Activated CD8-positive, alpha-beta T cell treated with anti-CD3 and anti-CD28 coated beads, Interleukin-2, amount 10 ng/mL, durations not matched to agents 7 days and 5 days (primary cell): ENCODE data around the gene MTG2. TPM values are rescaled to one million over a fixed set of nuclear protein-coding genes. Genes with fewer than 3 reads are reported as not detected.
A peak's percentile ranks its signal among the peaks of the same experiment; 100 is the strongest.

Experiments used
- ATAC-seq: fragments of 150-1000 bp; cut with Tn5 transposase; one replicate; pipeline ENCODE4 v1.10.0; 2021; ENCODE audit warnings: moderate library complexity
- CTCF ChIA-PET: fragments of 350-600 bp; sonication (Branson Sonifier 250); formaldehyde crosslinking; loops from one replicate; lab custom pipeline; 2021; ENCODE audit warnings: antibody characterized with exemption; lab: Charles Lee
- POLR2A ChIA-PET: fragments of 350-600 bp; sonication (Branson Sonifier 250); formaldehyde crosslinking; loops from one replicate; lab custom pipeline; 2021; ENCODE audit warnings: antibody characterized with exemption; lab: Charles Lee
- DNase-seq: peaks from one replicate; pipeline ENCODE4 v3.0.0-alpha.2; 2020
- H3K27ac Mint-ChIP-seq: one replicate; pipeline ENCODE4 v1.8.0; 2021; ENCODE audit warnings: mild to moderate bottlenecking, mixed read lengths
- H3K27me3 Mint-ChIP-seq: one replicate; pipeline ENCODE4 v1.8.0; 2021; ENCODE audit warnings: low read depth, mixed read lengths
- H3K36me3 Mint-ChIP-seq: one replicate; pipeline ENCODE4 v1.8.0; 2021; ENCODE audit warnings: low read depth, mixed read lengths
- H3K4me1 Mint-ChIP-seq: one replicate; pipeline ENCODE4 v1.8.0; 2021; ENCODE audit warnings: low read depth, mixed read lengths
- H3K4me3 Mint-ChIP-seq: one replicate; pipeline ENCODE4 v1.8.0; 2021; ENCODE audit warnings: mild to moderate bottlenecking, mixed read lengths
- H3K9me3 Mint-ChIP-seq: one replicate; pipeline ENCODE4 v1.8.0; 2022; ENCODE audit warnings: mixed read lengths; ENCODE audit not compliant: insufficient read depth
- total RNA-seq, 2 experiments: library from RNA; stranded (reverse); gene quantifications; one replicate each; pipeline ENCODE4 v1.2.3, GENCODE V29; 2021

MTG2 gene
- 10 to 100 TPM; 31.7 to 34.4 TPM for total RNA-seq

- ChIA-PET CTCF (no interaction called here), POLR2A (interaction anchor here (0.6 to 2.2 kb wide), 3 partner anchors 16 to 142 kb away, joined by 3 to 7 read pairs (median 3); partner anchors contain the start of genes PSMA7 and SS18L1)
- H3K4me3 Mint-ChIP-seq = peak within 1 kb of the TSS; percentile 90
- ATAC-seq (peak; percentile 98), DNase-seq (peak; percentile 96)
- H3K36me3 Mint-ChIP-seq = peaks cover 20% of the 10 kb centered on the region
- no peaks in the 10 kb centered on the region for H3K27me3 Mint-ChIP-seq
- peak within 1 kb of the TSS; percentile 97 for H3K27ac Mint-ChIP-seq
- no peaks in the 10 kb centered on the region for H3K9me3 Mint-ChIP-seq
- H3K4me1 Mint-ChIP-seq = peaks cover 30% of the 10 kb centered on the region
Observed at GRCh38 chr20:62182469-62183425, at the start of gene MTG2. Gene MTG2 (plus strand): TSS chr20:62183028. CDS start chr20:62193421, 10,393 bp downstream.

GRCh38 chr20:62133051-62133845, 49.6 kb upstream of the MTG2 start:
- no peak for ATAC-seq
- ChIA-PET POLR2A (interaction anchor here (0.6 to 1.4 kb wide), 3 partner anchors 8 to 34 kb away, joined by 3 to 5 read pairs (median 4); partner anchors contain the start of genes PSMA7 and SS18L1), CTCF (interaction anchor here (1.0 to 1.4 kb wide), 2 partner anchors 12 to 122 kb away, joined by 6 read pairs; partner anchors contain the start of gene LSM14B)
- Mint-ChIP-seq H3K4me1 (peaks cover 33% of the 10 kb centered on the region), H3K27ac (peak overlapping the region; percentile 39), H3K9me3 (no peaks in the 10 kb centered on the region), H3K36me3 (peaks cover 84% of the 10 kb centered on the region), H3K27me3 (no peaks in the 10 kb centered on the region), H3K4me3 (no peak overlapping the region)
- DNase-seq = no peak

DNA sequence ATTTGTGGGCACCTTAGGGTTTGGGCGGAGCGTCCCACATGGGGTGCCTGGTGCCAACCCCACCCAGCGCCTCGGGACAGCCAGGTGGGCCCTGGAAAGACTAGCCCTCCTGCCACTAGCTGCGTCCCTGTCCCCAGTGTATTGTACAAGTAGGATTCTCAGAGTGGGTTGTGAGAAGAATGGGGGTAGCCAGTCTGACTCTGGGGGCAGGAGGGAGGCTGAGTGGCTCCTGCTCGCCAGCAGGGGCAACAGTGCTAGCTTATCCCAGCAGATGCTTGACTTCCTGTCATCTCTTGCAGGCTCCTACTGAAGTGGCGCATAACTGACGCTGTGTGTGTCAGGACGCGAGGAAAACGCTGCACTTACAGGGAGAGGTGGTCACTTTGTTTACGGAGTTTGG, 49.0 kb upstream of the MTG2 start:
- DNase-seq (no peak), ATAC-seq (peak; percentile 22)
- no peaks in the 10 kb centered on the region for H3K27me3 Mint-ChIP-seq
- H3K9me3 Mint-ChIP-seq = no peaks in the 10 kb centered on the region
- H3K4me3 Mint-ChIP-seq = no peak overlapping the region
- H3K36me3 Mint-ChIP-seq = peaks cover 82% of the 10 kb centered on the region
- POLR2A ChIA-PET = interaction anchor here (0.6 to 1.4 kb wide), 3 partner anchors 9 to 99 kb away, joined by 3 to 4 read pairs (median 3); partner anchors contain the start of genes PSMA7 and SS18L1
- peak overlapping the region; percentile 65 for H3K27ac Mint-ChIP-seq
- H3K4me1 Mint-ChIP-seq = peaks cover 34% of the 10 kb centered on the region
- CTCF ChIA-PET = interaction anchor here (1.0 to 1.4 kb wide), 2 partner anchors 12 to 122 kb away, joined by 6 read pairs; partner anchors contain the start of gene LSM14B

DNA sequence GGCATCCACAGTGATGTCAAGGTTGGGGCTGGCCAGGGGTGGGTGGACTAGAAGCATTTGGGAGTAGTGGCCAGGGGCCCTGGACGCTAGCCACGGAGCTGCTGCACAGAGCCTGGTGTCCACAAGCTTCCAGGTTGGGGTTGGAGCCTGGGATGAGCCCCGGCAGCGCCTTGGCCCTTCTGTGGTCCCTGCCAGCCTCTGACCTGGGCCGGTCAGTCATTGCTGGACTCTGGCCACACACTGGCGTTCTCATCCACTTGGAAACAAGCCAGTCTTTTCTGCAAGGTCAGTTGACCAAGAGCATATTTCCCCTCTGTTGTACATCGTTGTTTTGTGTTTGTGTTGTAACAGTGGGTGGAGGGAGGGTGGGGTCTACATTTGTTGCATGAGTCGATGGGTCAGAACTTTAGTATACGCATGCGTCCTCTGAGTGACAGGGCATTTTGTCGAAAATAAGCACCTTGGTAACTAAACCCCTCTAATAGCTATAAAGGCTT, 48.0 kb upstream of the MTG2 start:
- no peaks in the 10 kb centered on the region for H3K27me3 Mint-ChIP-seq
- no peak overlapping the region for H3K4me3 Mint-ChIP-seq
- H3K36me3 Mint-ChIP-seq = peaks cover 85% of the 10 kb centered on the region
- ATAC-seq (no peak), DNase-seq (no peak)
- peaks cover 31% of the 10 kb centered on the region for H3K4me1 Mint-ChIP-seq
- H3K27ac Mint-ChIP-seq = no peak overlapping the region
- H3K9me3 Mint-ChIP-seq = no peaks in the 10 kb centered on the region
- POLR2A ChIA-PET = interaction anchor here (1.4 kb wide), 1 partner anchor 8 kb away, joined by 3 read pairs; the partner anchor contains the start of genes PSMA7 and SS18L1
- CTCF ChIA-PET = interaction anchor here (2.1 to 2.4 kb wide), 2 partner anchors 8 to 124 kb away, joined by 8 to 18 read pairs; no protein-coding TSS in a partner anchor

DNA sequence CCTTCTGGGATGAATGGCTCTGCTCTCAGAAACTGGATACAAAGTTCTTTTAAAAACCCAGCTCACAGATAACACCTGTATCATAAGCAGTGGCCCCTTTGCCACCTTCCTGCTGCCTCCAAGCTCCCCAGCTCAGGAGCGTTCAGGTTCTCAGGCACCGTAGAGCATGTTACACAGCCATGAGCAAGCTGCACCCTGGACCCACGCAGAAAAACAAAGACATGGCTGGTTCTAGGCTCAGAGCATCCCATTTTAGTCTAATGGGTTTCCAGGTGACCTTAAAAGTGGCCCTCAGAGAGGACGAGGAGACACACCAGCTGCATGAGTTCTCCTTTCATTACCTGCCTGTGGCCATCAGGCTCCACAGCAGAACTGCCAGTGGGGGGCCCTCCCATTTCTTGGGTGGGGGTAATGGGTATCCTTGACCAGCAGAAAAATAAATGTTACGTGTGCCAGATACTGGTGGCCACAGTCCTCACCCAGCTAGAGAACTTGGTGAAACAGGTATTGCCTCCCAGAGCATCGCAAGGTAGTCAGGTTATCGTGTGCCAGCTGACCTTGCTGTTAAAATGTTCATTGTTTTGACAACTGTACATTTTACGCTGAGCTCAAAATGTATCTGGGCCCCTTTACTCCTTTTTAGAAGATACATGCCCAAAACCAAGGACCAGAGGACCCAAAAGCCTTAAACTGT, 47.1 kb upstream of the MTG2 start:
- Mint-ChIP-seq H3K4me1 (peaks cover 38% of the 10 kb centered on the region), H3K9me3 (no peaks in the 10 kb centered on the region), H3K36me3 (peaks cover 86% of the 10 kb centered on the region), H3K27ac (no peak overlapping the region), H3K4me3 (no peak overlapping the region), H3K27me3 (no peaks in the 10 kb centered on the region)
- ATAC-seq = no peak
- CTCF ChIA-PET = interaction anchor here (0.7 to 2.4 kb wide), 7 partner anchors 9 to 125 kb away, joined by 3 to 18 read pairs (median 5); no protein-coding TSS in a partner anchor
- POLR2A ChIA-PET = interaction anchor here (1.0 kb wide), 1 partner anchor 8 kb away, joined by 3 read pairs; no protein-coding TSS in a partner anchor
- DNase-seq = no peak

DNA sequence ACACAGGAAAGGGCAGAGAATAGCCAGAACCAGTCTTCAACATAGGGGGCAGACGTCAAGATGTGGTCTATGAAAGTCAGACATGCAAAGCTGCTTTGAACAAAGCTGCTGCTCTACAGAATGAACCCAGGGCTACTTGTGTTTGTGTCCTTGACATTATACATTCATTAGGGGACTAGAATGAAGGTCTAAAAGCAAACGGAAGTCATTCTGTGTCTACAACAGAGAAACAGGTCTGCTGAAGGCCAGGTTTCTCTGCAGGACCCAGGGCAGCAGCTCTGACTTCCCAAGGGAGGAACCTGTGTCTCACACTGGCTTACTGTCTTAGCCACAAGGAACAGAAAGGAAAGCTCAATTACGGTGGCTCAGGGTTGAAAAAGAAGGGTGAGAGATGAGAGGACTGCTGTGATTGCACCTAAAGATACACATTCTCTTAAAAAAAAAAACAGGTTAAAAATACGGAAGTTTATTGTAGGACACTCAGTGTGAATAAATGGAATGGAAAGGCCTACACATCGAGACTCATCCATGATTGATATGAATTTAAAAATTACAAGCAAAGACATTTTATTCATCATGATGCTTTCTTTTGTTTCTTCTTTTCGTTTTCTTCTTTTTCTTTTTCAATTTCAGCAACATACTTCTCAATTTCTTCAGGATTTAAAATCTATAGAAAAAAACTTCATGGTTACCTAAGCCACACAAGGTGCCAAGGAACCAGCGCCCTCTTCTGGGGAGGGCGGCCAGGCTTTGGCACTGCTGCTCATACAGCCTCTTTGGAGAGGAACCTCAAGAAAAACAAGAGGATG, 46.3 kb upstream of the MTG2 start:
- ChIA-PET POLR2A (interaction anchor here (1.0 kb wide), 1 partner anchor 9 kb away, joined by 3 read pairs; no protein-coding TSS in a partner anchor), CTCF (interaction anchor here (0.7 to 2.4 kb wide), 7 partner anchors 9 to 126 kb away, joined by 3 to 18 read pairs (median 5); no protein-coding TSS in a partner anchor)
- H3K9me3 Mint-ChIP-seq = no peaks in the 10 kb centered on the region
- peak; percentile 66 for ATAC-seq
- peaks cover 43% of the 10 kb centered on the region for H3K4me1 Mint-ChIP-seq
- peaks cover 83% of the 10 kb centered on the region for H3K36me3 Mint-ChIP-seq
- DNase-seq = peak; percentile 79
- peak overlapping the region; percentile 57 for H3K27ac Mint-ChIP-seq
- H3K27me3 Mint-ChIP-seq = no peaks in the 10 kb centered on the region
- no peak overlapping the region for H3K4me3 Mint-ChIP-seq

GRCh38 chr20:62137092-62137384, 45.8 kb upstream of the MTG2 start:
- ChIA-PET CTCF (interaction anchor here (1.3 to 2.4 kb wide), 4 partner anchors 11 to 126 kb away, joined by 5 to 18 read pairs (median 7); no protein-coding TSS in a partner anchor), POLR2A (no interaction called here)
- no peak overlapping the region for H3K4me3 Mint-ChIP-seq
- ATAC-seq = no peak
- no peaks in the 10 kb centered on the region for H3K9me3 Mint-ChIP-seq
- no peaks in the 10 kb centered on the region for H3K27me3 Mint-ChIP-seq
- H3K4me1 Mint-ChIP-seq = peaks cover 47% of the 10 kb centered on the region
- peaks cover 85% of the 10 kb centered on the region for H3K36me3 Mint-ChIP-seq
- DNase-seq = no peak
- H3K27ac Mint-ChIP-seq = peak overlapping the region; percentile 57

GRCh38 chr20:62137478-62138203, 45.2 kb upstream of the MTG2 start:
- CTCF ChIA-PET = interaction anchor here (0.8 to 1.5 kb wide), 2 partner anchors 13 to 112 kb away, joined by 4 to 6 read pairs; no protein-coding TSS in a partner anchor
- DNase-seq (no peak), ATAC-seq (no peak)
- Mint-ChIP-seq H3K27ac (peak overlapping the region; percentile 7), H3K4me1 (peaks cover 43% of the 10 kb centered on the region), H3K27me3 (no peaks in the 10 kb centered on the region), H3K9me3 (no peaks in the 10 kb centered on the region), H3K4me3 (no peak overlapping the region), H3K36me3 (peaks cover 83% of the 10 kb centered on the region)
- POLR2A ChIA-PET = no interaction called here

DNA sequence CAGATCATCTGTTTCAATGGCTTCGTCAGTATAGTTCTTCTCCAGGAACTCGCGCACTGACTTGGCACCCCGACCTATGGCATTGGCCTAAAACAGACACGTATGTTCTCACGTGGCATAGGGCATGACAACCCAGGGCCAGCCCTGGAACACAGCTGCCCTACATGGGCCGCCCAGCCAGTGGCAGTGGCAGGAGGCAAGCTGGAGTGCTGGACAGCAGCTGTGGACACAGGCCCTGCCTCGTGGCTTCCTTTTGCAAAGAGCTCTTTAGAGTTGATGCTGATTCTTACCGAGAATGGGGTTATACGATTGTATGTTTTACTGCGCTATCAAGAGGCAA, 44.7 kb upstream of the MTG2 start:
- Mint-ChIP-seq H3K4me1 (peaks cover 38% of the 10 kb centered on the region), H3K27me3 (no peaks in the 10 kb centered on the region), H3K4me3 (no peak overlapping the region), H3K27ac (peak overlapping the region; percentile 7), H3K9me3 (no peaks in the 10 kb centered on the region), H3K36me3 (peaks cover 78% of the 10 kb centered on the region)
- ATAC-seq = no peak
- POLR2A ChIA-PET = no interaction called here
- no peak for DNase-seq
- CTCF ChIA-PET = interaction anchor here (0.8 to 1.5 kb wide), 2 partner anchors 13 to 112 kb away, joined by 4 to 6 read pairs; no protein-coding TSS in a partner anchor
